Measurements from ENCODE around the gene NPAS3. TPM values are rescaled to one million over a fixed set of nuclear protein-coding genes. Genes with fewer than 3 reads are reported as not detected.

The NPAS3 gene
- total and polyA plus RNA-seq, 7 donors: 0.04 to 1.5 (median 0.39) TPM

- Histone ChIP-seq H3K9me3 (no peaks in the 10 kb centered on the region), H3K36me3 (ENCODE audit: insufficient read depth in 1 of 2, low read depth in 1 of 2) (no peaks in the 10 kb centered on the region), H3K27ac (no peak overlapping the region), H3K27me3 (ENCODE audit: insufficient read depth in 3 of 3, low read length in 2 of 3) (no peaks in the 10 kb centered on the region), H3K4me1 (no peaks in the 10 kb centered on the region), H3K4me3 (no peak overlapping the region)
- intact Hi-C loops (cut with DNase I): no loop called here
- ATAC-seq (no peak), DNase-seq (no peak)
- TF ChIP-seq CTCF (IDR thresholded peaks at IDR 0.05): no peak
- 77 to 91% (median 81%) methylated on average over 2 of the region's 2 CpGs for WGBS, 3 donors
Measured at GRCh38 chr14:33377596-33378390, 439.1 kb downstream of the NPAS3 start.

GRCh38 chr14:33381717-33382116, 443.0 kb downstream of the NPAS3 start:
- no peak for DNase-seq
- Histone ChIP-seq H3K9me3 (no peaks in the 10 kb centered on the region), H3K36me3 (ENCODE audit: insufficient read depth in 1 of 2, low read depth in 1 of 2) (no peaks in the 10 kb centered on the region), H3K27me3 (ENCODE audit: insufficient read depth in 3 of 3, low read length in 2 of 3) (no peaks in the 10 kb centered on the region), H3K4me1 (no peaks in the 10 kb centered on the region), H3K4me3 (no peak overlapping the region), H3K27ac (no peak overlapping the region)
- no peak for TF ChIP-seq CTCF (IDR thresholded peaks at IDR 0.05)
- 49 to 75% (median 68%) methylated on average over 2 of the region's 2 CpGs for WGBS, 3 donors
- intact Hi-C loops (cut with DNase I): no loop called here
- no peak for ATAC-seq

GRCh38 chr14:33386140-33386539, 447.5 kb downstream of the NPAS3 start:
- TF ChIP-seq CTCF (IDR thresholded peaks at IDR 0.05): no peak
- H3K4me1 ChIP-seq: no peaks in the 10 kb centered on the region
- no peaks in the 10 kb centered on the region for H3K27me3 ChIP-seq (ENCODE audit: insufficient read depth in 3 of 3, low read length in 2 of 3)
- H3K27ac ChIP-seq: no peak overlapping the region
- DNase-seq: no peak
- intact Hi-C loops (cut with DNase I): no loop called here
- no peak overlapping the region for H3K4me3 ChIP-seq
- no peaks in the 10 kb centered on the region for H3K36me3 ChIP-seq (ENCODE audit: insufficient read depth in 1 of 2, low read depth in 1 of 2)
- ATAC-seq: no peak
- no peaks in the 10 kb centered on the region for H3K9me3 ChIP-seq

GRCh38 chr14:33386781-33387180, 448.1 kb downstream of the NPAS3 start:
- 91 to 93% (median 93%) methylated on average over 3 of the region's 3 CpGs for WGBS, 3 donors
- Histone ChIP-seq H3K27me3 (ENCODE audit: insufficient read depth in 3 of 3, low read length in 2 of 3) (no peaks in the 10 kb centered on the region), H3K4me3 (no peak overlapping the region), H3K27ac (no peak overlapping the region), H3K36me3 (ENCODE audit: insufficient read depth in 1 of 2, low read depth in 1 of 2) (no peaks in the 10 kb centered on the region), H3K4me1 (no peaks in the 10 kb centered on the region), H3K9me3 (no peaks in the 10 kb centered on the region)
- no peak for TF ChIP-seq CTCF (IDR thresholded peaks at IDR 0.05)
- ATAC-seq (no peak), DNase-seq (no peak)
- intact Hi-C loops (cut with DNase I): no loop called here

- DNase-seq (no peak), ATAC-seq (no peak)
- H3K27me3 ChIP-seq (ENCODE audit: insufficient read depth in 3 of 3, low read length in 2 of 3): no peaks in the 10 kb centered on the region
- no peak overlapping the region for H3K4me3 ChIP-seq
- no peak overlapping the region for H3K27ac ChIP-seq
- H3K9me3 ChIP-seq: no peaks in the 10 kb centered on the region
- 38 to 58% (median 43%) methylated on average over 2 of the region's 2 CpGs for WGBS, 3 donors
- H3K36me3 ChIP-seq (ENCODE audit: insufficient read depth in 1 of 2, low read depth in 1 of 2): no peaks in the 10 kb centered on the region
- TF ChIP-seq CTCF (IDR thresholded peaks at IDR 0.05): no peak
- intact Hi-C loops (cut with DNase I): no loop called here
- no peaks in the 10 kb centered on the region for H3K4me1 ChIP-seq
Measured at GRCh38 chr14:33390335-33390734, 451.7 kb downstream of the NPAS3 start.

Data from psoas muscle (tissue), 8 donors.